Stimulated activated CD4-positive, alpha-beta T cell treated with anti-CD3 and anti-CD28 coated beads, Interleukin-15, amount 100 ng/mL, for 1 hour (primary cell): ENCODE data around the gene BRDT.
"Not testable (repeated sequence)": the region's sequence is repeated elsewhere in the genome, so short reads cannot be mapped to it uniquely, and the experiment has no call there.

Source experiments
- DNase-seq, 2 donors: peaks; one replicate each; pipeline ENCODE4 v3.0.0-alpha.2; 2020; ENCODE audit warnings: low read depth in 1 of 2, low spot score in 1 of 2

BRDT gene

DNA sequence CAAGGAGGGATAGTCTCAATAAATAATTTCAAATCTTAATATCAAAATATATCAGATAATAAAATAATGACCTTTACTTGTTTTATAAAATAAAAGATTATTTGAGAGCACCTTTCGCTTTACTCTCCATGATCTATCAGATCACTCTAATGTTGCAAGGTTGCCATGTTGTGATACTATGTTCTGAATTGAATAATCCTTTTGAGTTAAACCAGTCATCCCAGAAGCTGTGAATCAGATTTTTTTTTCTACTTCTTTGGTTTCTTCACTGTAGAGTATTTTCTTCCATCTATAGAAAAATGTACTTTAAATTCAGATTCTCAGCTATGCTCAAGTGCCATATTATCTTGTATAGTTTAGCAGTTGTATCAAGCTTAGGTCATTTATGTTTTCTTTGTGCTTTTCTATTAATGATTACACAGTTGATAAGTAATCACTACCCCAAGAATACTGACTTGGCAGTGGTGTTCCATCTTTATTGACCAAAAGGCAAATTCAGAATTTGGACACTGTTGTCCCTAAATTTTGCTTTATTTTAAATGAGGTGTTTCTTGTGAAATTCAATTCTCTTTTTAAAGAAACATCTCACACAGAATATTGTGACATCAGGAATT is 32.9 kb downstream of the BRDT start:
- DNase-seq, result no peak

DNA sequence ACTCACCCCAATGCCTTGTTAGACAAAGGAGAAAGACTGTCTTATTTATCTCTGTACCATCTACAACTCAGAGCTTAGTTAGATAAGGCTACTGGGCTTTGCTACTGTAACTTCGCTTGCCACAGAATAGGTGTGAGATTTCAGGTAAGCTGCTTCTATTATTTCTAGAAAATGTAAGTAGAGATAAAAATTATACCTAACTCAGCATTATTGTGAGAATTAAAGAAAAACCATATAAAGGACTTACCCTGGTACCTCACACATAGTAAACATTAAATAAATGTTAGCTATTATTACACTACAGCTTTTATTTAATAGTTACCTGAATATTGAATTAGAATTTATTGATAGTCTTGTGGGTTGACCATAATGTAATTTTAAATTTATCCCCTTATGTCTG is 44.1 kb downstream of the BRDT start:
- no peak for DNase-seq

DNA sequence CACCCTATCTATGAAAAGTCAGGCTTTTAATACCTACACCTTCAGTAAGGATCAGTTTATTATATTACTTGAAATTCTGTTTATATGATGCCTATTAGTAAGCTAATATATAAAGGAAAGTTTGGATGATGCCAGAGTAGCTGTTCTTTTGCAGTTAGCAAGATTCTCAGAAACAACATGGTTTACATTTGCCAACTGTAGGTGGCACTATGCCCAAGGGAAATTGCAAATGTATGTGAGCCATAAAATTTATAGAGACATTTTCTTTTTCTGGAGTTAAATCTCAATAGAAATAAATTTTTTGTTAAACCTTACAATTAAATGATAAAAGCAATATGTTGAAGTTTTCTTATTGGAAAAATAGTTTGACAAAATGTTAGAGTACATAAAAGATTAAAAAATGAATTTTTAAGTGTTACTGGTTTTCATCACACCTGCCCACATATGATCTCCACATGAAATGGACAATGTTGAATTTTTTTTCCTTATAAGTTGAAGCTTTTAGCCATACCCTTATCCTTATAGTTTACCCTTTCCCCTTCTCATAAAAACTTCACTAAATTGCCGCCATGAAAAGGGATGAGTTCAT is 48.5 kb downstream of the BRDT start:
- no peak for DNase-seq

DNA sequence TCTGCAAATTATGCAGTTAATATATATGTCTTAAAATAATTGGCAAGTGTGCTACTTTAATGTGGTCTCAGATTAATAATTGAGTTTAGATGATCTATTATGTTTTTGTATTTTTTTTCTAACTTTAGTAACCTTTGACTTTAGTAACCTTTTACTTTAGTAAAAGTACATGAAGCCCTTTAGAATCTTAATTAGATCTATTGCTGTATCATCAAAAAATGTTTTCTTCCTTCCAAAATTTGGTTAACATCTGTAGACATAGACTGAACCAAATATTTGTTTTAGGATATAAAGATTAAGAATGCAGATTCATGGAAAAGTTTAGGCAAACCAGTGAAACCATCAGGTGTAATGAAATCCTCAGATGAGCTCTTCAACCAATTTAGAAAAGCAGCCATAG is 54.9 kb downstream of the BRDT start:
- no peak for DNase-seq

DNA sequence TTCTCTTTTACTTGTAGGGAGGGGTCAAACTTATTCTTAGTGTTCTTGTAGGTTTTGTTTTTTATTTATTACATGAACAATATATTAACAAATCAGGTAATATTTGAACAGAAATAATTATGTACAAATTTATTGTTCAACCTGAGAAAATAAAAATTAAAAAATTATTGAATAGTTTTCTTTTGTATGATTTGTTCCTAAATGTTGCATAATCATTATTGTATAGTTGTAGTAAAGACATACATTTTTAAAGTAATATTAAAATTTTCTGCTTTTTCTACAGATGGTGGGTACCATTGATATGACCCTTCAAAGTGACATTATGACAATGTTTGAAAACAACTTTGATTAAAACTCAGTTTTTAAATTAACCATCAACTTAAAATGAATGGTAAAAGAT is 64.7 kb downstream of the BRDT start:
- DNase-seq, result no peak

DNA sequence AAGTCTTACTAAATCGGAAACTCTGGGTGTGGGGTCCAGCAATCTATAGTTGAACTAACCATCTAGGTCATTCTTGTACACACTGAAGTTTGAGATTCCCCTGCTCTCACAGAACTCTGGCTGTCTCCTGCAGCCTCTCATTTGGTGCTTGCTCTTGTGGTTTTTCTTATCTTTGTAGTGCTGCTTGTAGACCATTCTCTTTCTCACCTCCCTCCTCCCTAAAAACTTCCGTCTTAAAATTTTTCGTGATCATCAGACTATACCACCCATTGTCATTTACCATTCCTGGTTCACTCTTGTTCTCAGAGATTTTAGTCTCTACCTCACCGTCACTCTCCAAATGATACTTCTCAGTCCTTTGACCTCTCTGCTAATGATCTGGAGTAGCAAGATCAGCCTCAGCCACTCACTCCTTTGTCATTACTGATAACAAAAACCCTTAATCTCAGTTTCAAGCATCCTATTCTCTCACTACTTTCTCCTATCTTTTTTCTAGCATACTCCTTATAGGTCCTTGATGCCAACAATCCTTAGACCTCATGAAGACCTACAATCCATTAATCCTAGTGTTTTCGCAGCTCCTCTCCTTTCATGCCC is 67.6 kb downstream of the BRDT start:
- no peak for DNase-seq

DNA sequence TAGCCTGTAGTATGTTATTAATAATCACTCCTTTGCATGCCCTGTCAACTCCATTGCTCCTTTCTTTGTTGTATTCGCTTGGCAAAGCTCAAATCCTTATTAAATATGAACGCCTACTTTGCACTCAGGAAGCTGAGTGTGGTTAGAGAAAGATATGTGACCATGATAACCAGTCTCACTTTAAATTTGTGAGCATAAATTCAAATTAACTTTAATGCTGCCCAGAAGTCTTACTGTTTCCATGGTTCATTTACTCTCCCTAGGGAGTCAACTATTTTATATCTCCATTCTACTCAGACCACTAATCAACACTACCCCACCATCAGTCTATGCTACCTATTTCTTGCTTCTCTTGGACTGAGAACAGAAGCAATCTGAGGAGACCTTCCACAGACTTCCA is 68.5 kb downstream of the BRDT start:
- no peak for DNase-seq

DNA sequence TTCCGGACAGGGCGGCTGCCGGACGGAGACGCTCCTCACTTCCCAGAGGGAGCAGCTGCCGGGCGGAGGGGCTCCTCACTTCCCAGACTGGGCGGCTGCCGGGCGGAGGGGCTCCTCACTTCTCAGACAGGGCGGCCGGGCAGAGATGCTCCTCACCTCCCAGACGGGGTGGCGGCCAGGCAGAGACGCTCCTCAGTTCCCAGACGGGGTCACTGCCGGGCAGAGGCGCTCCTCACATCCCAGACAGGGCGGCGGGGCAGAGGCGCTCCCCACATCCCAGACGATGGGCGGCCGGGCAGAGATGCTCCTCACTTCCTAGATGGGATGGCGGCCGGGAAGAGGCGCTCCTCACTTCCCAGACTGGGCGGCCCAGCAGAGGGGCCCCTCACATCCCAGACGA is 76.8 kb downstream of the BRDT start:
- not testable (repeated sequence) for DNase-seq

DNA sequence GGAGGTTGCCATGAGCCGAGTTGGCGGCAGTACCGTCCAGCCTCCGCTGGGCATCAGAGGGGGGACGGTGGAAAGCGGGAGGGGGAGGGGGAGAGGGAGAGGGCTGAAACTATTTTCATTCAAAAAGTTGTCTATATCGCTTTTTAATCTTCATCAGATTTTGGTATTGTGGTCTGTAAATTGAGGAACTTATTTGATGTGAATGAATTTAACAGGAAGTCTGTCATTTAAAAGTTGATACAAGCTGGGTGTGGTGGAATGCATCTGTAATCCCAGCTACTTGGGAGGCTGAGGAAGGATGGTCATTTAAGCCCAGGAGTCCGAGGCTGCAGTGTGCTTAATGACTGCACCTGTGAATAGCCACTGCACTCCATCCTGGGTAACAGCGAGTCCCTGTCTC is 77.6 kb downstream of the BRDT start:
- DNase-seq, result no peak

DNA sequence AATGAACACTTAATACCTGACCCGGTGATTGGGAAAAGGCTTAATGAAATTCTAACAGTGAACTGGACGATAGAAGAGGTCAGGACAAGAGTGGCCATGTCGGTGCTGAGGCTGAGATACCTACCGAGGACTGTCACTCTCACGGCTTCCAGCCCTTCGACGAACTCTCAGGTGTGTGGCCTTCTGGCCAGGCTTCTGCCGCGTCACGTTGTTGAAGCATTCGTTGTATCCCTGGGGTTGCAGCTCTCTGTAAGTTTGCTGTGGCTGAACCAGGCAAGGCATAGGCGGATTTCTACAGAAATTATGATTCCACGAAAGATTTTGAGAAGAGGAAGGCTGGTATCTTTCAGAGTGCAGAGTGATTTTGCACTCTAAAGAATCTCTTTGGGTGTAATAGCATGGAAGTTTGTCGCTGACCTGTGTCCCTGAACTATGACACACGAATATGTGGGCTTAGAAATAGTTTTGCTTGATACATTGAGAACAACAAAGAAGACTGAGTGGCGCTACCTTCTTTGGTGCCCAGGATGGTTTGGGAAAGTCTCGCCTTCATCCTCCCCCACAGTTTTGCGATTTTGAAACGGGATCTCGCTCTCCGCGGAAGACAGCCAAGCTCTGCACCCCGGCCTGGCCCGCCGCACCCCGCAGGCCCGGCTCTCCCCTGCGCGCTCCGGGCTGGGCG is 80.2 kb downstream of the BRDT start:
- DNase-seq, result no peak

DNA sequence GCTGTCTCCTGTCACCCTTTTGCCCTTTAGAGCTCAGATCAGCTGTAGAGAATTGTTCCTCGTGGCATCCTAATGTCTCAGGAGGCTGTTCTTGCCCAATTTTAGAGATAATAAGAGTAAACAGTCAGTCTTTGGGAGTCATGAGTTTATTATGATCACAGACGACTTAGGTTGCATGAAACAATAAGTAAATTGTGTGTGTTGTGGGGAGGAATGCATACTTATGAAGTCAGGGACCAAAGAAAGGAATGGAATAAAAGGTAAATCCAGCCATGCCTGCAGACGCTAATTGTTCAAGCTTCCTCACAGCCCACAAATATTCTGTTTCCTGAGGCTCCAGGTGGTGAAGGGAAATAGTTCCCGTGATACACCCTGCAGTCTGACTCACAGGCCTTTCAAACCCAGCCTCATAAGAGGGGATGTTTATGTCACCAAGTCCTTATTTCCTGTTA is 81.5 kb downstream of the BRDT start:
- DNase-seq, result no peak

DNA sequence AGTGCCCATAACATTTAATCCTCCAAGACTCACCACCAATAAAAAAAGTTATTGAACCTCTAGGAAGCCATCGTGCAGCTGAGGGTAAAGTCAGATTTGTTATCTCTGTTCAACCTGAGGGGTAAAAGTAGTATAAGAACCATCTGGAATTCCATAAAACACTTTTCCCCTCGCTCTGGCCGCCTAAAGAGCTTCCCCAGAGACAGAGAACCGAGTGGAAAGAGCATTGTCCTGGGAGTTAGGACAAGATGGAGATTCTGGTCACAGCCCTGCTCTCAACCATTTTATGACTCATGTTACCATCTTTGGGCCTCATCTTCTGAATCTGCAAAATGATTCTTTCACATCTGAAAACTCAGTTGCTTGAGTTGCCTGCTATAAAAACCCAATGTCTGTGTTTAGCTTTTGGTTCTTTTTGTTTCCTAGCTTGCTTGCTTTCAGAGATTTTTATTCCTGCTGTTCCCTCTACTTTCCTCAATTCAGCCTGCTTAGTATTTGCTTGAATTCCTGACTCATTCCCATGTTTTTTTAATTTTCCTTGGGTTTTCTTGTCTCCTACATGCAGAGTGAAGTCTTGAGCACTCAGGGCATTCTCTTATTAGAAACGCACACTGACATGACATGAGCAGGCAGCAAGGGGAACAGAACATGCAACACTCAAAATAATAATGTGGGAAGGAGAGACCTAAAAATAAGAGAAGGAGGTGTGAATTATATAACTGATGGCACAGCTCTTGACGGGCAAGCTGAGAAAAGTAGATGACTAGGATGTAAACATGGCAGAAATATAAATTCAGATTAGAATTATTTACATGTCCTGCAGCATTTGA is 82.3 kb downstream of the BRDT start:
- DNase-seq, result no peak

DNA sequence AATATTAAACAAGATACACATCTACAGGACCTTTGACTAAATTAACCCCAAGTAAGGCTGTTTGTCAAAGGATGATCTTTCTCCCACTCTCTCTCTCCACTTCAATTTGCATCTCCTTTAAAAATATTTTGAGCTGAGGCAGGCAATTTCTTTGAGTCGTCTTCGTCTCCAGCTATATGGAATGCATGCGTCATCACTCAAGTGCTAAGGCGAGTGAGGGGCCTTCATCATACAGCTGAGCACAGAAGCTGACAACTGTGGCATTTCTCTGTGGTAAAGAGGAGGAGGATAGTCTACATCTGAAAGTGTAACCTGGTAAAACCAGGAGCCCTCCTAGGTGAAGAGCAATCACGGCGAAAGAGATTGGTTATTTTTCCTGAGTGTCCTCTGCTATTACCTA is 88.2 kb downstream of the BRDT start:
- DNase-seq, result no peak

DNA sequence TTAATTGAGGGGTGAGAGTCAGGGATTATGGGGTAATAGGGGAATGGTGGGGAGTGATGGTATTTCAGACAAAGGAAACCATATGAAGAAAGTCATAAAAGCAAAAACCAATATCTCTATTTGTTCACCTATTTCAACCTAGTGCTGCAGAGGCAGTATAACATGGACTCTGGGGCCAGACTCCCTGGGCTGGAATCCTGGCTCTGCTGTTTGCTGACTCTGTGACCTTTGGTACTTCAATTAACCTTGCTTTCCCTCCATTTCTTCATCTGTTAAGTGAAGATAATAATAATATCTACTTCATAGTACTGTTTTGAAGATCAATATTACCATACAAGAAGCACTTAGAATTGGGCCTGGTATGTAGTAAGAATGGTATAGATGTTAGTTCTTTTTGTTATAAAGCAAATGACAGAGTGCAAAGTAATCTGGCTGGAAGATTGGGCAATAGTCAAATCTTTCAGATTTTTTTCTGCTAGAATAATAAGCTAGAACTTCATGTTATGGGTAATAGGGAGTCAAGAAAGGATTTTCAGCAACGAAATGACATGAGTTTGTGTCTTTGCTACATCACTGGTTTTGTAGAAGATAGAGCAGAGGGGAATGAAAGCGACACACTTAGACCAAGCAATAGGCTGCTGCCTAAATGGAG is 89.6 kb downstream of the BRDT start:
- no peak for DNase-seq

DNA sequence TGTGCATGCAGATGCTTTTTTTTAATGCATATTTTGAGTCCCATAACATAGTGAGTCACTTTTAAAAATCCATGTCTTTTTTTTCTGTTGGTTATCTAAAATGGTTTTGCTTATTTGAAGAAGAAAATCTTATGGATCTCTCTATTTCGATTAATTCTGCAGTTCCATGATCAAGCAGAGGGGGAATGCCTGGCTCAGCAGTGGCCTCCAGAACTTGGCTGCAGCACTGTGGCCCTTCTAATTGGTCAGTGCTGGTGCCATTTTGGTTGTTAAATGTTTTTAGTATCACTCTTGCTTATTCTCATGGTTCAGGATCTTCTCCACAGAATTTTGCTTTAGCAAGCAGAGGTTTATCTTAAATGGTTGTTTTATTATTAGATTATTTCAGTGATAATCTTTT is 91.8 kb downstream of the BRDT start:
- DNase-seq, result no peak

DNA sequence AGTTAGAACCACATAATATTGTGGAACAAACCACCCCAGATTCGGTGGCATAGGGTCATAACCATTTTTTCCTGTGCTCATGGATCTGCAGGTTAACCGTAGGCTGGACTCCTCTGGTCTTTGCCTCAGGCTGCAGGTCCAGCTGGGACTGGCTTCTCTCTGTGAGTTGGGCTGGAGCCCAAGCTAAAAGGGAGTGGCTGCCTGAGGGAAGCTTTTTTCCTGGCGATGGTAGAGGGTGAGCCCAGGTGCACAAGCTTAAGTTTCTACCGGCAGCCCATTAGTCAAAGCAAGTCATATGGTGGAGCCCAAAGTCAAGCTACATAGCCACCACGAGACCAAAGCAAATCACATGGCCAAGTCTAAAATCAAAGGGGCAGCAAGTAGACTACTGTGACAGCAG is 94.4 kb downstream of the BRDT start:
- no peak for DNase-seq

DNA sequence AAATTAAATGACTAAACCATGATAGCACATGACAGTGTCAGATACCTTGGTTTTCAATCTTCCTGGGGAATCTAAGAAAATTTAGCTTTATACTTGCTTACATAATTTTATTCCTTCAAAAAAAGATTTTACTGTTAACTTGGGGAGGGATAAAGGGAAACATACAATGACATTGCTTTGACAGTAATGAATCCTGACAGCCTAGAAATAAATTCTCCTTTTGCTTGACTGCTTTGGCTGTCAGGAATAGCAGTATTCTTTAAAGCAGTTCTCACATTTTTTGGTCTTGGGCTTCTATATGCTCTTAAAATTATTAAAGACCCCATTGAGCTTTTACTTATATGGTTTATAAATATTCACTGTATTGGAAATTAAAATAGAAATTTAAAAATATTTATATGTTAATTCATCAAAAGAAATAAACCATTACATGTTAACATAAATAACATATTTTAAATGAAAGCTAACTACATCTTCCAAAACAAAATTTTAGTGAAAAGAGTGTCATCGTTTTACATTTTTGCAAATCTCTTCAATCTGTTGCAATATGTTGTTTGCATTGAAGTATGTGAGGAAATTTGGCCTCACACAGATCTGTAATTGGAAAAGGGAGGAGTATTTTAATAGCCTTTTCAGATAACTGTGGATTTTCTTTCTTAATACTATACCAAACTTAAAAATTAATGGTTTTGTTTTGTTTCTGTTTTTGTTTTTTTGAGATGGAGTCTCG is 96.7 kb downstream of the BRDT start:
- DNase-seq, result no peak

DNA sequence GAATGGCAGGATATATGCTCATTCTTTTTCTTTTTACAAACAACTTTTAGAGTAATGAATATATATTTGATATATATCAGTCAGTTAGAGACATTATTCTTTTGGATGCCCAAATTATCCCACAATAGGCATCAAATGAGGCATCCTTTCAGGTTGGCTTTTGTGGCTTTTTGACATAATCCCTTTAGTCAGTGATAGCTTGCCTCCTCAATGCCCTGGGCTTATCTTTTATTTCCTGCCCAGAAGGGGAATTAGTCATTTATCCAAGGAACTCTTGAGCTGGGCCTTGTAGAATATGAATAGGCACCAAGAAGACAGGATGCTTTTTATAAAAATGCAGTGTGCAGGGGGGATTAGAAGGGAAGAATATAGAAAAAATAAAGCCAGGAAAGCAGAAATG is 102.7 kb downstream of the BRDT start:
- DNase-seq, result no peak
